K562 (cell line): ENCODE results near the gene TBC1D12. TPM values are rescaled to one million over a fixed set of nuclear protein-coding genes. Genes with fewer than 3 reads are reported as not detected.

ENCODE experiments used
- ATAC-seq: fragments of 200-7000 bp; cut with Tn5 transposase; 3 replicates; pipeline ENCODE4 v1.9.1; 2020; ENCODE audit warnings: moderate library complexity
- BruUV-seq: library from RNA; stranded (reverse); fragments of 400-500 nt; replicated peaks from 2 replicates; lab custom pipeline; 2021; lab: Mats Ljungman, UMichigan
- CTCF ChIA-PET: fragments of 300-600 bp; formaldehyde crosslinking; extraction: SDS; loops from one replicate; lab custom pipeline; 2021; ENCODE audit warnings: low intra/inter-chr PET ratio; lab: Yijun Ruan, JAX
- POLR2A ChIA-PET: fragments of 300-600, 350-650 bp; sonication (Branson Sonifier 250); formaldehyde crosslinking; extraction: SDS; loops from one replicate; lab custom pipeline; 2021; ENCODE audit warnings: antibody characterized with exemption, inconsistent platforms; lab: Yijun Ruan, JAX
- DNase-seq, 4 experiments: peaks; one replicate each; pipeline versions ENCODE4 v3.0.0 to v3.0.0-alpha.2; 2011 to 2018; ENCODE audit warnings: low spot score in 3 of 4, mixed read lengths in 3 of 4; ENCODE audit errors: extremely low read depth in 1 of 4
- FAIRE-seq: peaks from 2 replicates; lab custom pipeline; 2011; peaks lifted over from hg19 to GRCh38; lab: Jason Lieb, UNC
- H2AFZ ChIP-seq: 2 replicates; pipeline ENCODE4 v1.6.0; 2011; ENCODE audit warnings: low read depth, low read length, control low read depth, inconsistent platforms
- H3K27ac ChIP-seq: fragments of 200-600 bp; 3 replicates; pipeline ENCODE4 v1.8.0; 2011; ENCODE audit warnings: low read depth, mild to moderate bottlenecking, control low read depth, inconsistent platforms, low read length, moderate library complexity, mixed read lengths; ENCODE audit errors: extremely low read depth
- H3K27me3 ChIP-seq, 2 experiments: fragments of 300-600 bp in 1 of 2; 2 replicates in 1 of 2; 3 replicates in 1 of 2; pipeline versions ENCODE4 v1.6.0 to v1.8.0; 2011; ENCODE audit warnings: inconsistent platforms in 2 of 2, low read length in 2 of 2, mild to moderate bottlenecking in 1 of 2, mixed read lengths in 1 of 2, moderate library complexity in 1 of 2; ENCODE audit not compliant: control insufficient read depth in 2 of 2, insufficient read depth in 2 of 2
- H3K36me3 ChIP-seq: fragments of 300-600 bp; 3 replicates; pipeline ENCODE4 v1.8.0; 2011; ENCODE audit warnings: mild to moderate bottlenecking, low read length, inconsistent platforms; ENCODE audit not compliant: control insufficient read depth, insufficient read depth
- H3K4me1 ChIP-seq, 2 experiments: fragments of 200-600 bp in 1 of 2; replicated peaks in 1 of 2; 2 replicates in 1 of 2; 3 replicates in 1 of 2; pipeline versions ENCODE4 v1.5.1 to v1.8.0; 2011; ENCODE audit warnings: inconsistent platforms in 2 of 2, low read length in 2 of 2, mild to moderate bottlenecking in 1 of 2, mixed read lengths in 1 of 2, moderate library complexity in 1 of 2; ENCODE audit not compliant: control insufficient read depth in 2 of 2, insufficient read depth in 2 of 2
- H3K4me2 ChIP-seq: 2 replicates; pipeline ENCODE4 v1.6.1; 2011; ENCODE audit warnings: low read length, control low read depth, inconsistent platforms, mixed read lengths; ENCODE audit not compliant: insufficient read depth
- H3K4me3 ChIP-seq: fragments of 200-600 bp; sonication (generic), shearing (Covaris generic); 2 replicates; pipeline ENCODE4 v1.5.1; 2016; ENCODE audit warnings: control low read depth, inconsistent platforms
- H3K79me2 ChIP-seq: fragments of 200-600 bp; 3 replicates; pipeline ENCODE4 v1.8.0; 2011; ENCODE audit warnings: low read length, inconsistent platforms; ENCODE audit not compliant: control insufficient read depth, insufficient read depth
- H3K9ac ChIP-seq, 2 experiments: 2 replicates each; pipeline versions ENCODE4 v1.6.0 to v1.6.1; 2011; ENCODE audit warnings: low read depth in 2 of 2, low read length in 2 of 2, control low read depth in 1 of 2, inconsistent platforms in 1 of 2, mild to moderate bottlenecking in 1 of 2, mixed read lengths in 1 of 2; ENCODE audit not compliant: insufficient read depth in 1 of 2
- H3K9me1 ChIP-seq: one replicate; pipeline ENCODE4 v1.6.0; 2011; ENCODE audit warnings: inconsistent platforms, mild to moderate bottlenecking, low read length, moderate library complexity; ENCODE audit not compliant: control insufficient read depth, insufficient read depth
- H3K9me3 ChIP-seq: replicated peaks from 2 replicates; pipeline ENCODE4 v1.5.1; 2011; ENCODE audit warnings: low read depth, low read length, inconsistent platforms; ENCODE audit not compliant: control insufficient read depth, insufficient read depth
- H4K20me1 ChIP-seq: replicated peaks from 2 replicates; pipeline ENCODE4 v1.6.1; 2011; ENCODE audit warnings: low read length, inconsistent platforms, mixed read lengths; ENCODE audit not compliant: control insufficient read depth, insufficient read depth
- ADNP ChIP-seq: fragments of 200-800 bp; sonication (Bioruptor generic); IDR thresholded peaks from 2 replicates; pipeline ENCODE4 v1.6.1; 2016; ENCODE audit warnings: missing genetic modification characterization, missing compliant biosample characterization
- BDP1 ChIP-seq: IDR thresholded peaks from 3 replicates; pipeline ENCODE4 v1.6.1; 2011; ENCODE audit not compliant: insufficient read length, insufficient read depth
- C11orf30 ChIP-seq: fragments of 450-650 bp; IDR thresholded peaks from 2 replicates; pipeline ENCODE4 v1.6.1; 2016; ENCODE audit warnings: low read depth, mild to moderate bottlenecking
- FOSL1 ChIP-seq: fragments of 200-800 bp; sonication (Bioruptor generic); conservative IDR thresholded peaks from 2 replicates; pipeline ENCODE4 v1.6.1; 2016; ENCODE audit warnings: missing genetic modification characterization, missing compliant biosample characterization
- KDM4B ChIP-seq, 2 experiments: fragments of 450-650 bp in 1 of 2; sonication (generic) in 1 of 2; IDR thresholded peaks; 2 replicates each; pipeline ENCODE4 v1.6.1; 2016 to 2017; ENCODE audit warnings: borderline replicate concordance in 2 of 2, antibody characterized with exemption in 1 of 2, low read depth in 1 of 2, mild to moderate bottlenecking in 1 of 2
- L3MBTL2 ChIP-seq: fragments of 450-650 bp; IDR thresholded peaks from 2 replicates; pipeline ENCODE4 v1.6.1; 2016; ENCODE audit warnings: mild to moderate bottlenecking, moderate library complexity
- MEIS2 ChIP-seq: fragments of 450-650 bp; IDR thresholded peaks from 2 replicates; pipeline ENCODE4 v1.6.1; 2014; ENCODE audit warnings: mild to moderate bottlenecking; ENCODE audit not compliant: partially characterized antibody
- NFIC ChIP-seq: fragments of 450-650 bp; IDR thresholded peaks from 2 replicates; pipeline ENCODE4 v1.6.1; 2017; ENCODE audit warnings: mild to moderate bottlenecking, inconsistent platforms
- NFRKB ChIP-seq: fragments of 450-650 bp; IDR thresholded peaks from 2 replicates; pipeline ENCODE4 v1.6.1; 2016; ENCODE audit warnings: low read depth
- NFYB ChIP-seq: IDR thresholded peaks from 2 replicates; pipeline ENCODE4 v1.6.1; 2011; ENCODE audit warnings: mild to moderate bottlenecking, moderate library complexity; ENCODE audit not compliant: insufficient read length; ENCODE audit errors: extremely low read depth
- SRSF1 ChIP-seq: fragments of 200-400 bp; formaldehyde crosslinking; IDR thresholded peaks from 2 replicates; pipeline ENCODE4 v1.6.1; 2017; ENCODE audit warnings: mild to moderate bottlenecking, low read depth, low read length, moderate library complexity
- SRSF3 ChIP-seq: fragments of 200-400 bp; formaldehyde crosslinking; IDR thresholded peaks from 2 replicates; pipeline ENCODE4 v1.6.1; 2016; ENCODE audit warnings: mild to moderate bottlenecking, low read length, moderate library complexity; ENCODE audit not compliant: insufficient read depth
- ZFP30 ChIP-seq: fragments of 250-450 bp; sonication (Bioruptor Pico); IDR thresholded peaks from 2 replicates; pipeline ENCODE4 v1.8.0; 2022; ENCODE audit warnings: moderate library complexity, mild to moderate bottlenecking, inconsistent platforms, borderline replicate concordance
- ZNF316 ChIP-seq: fragments of 450-650 bp; IDR thresholded peaks from 2 replicates; pipeline ENCODE4 v1.6.1; 2016
- ZNF551 ChIP-seq: fragments of 250-450 bp; sonication (Bioruptor Pico); IDR thresholded peaks from 2 replicates; pipeline ENCODE4 v1.5.0; 2021; ENCODE audit warnings: mild to moderate bottlenecking, moderate library complexity
- WGBS: fragments of 100-300 bp; shearing (Covaris generic); methylation state at CpG from one replicate; pipeline ENCODE4 v1.1.6; 2016; ENCODE audit warnings: low coverage, mixed read lengths; ENCODE audit not compliant: insufficient coverage; ENCODE audit errors: missing lambda C conversion rate; 5-methylcytosine and 5-hydroxymethylcytosine counted together
- in situ Hi-C: fragments of 300-500 bp; cut with MboI; formaldehyde crosslinking; loops from 4 replicates; pipeline ENCODE4 v1.15.0; 2018; ENCODE audit warnings: inconsistent platforms, mixed read lengths
- intact Hi-C: fragments of 100-400 bp; cut with micrococcal nuclease; formaldehyde crosslinking; loops from 2 replicates; pipeline ENCODE4 v1.14.2; 2022
- polyA plus RNA-seq, 8 experiments: library from polyadenylated mRNA; depleted of rRNA in 4 of 8; stranded (reverse) in 5 of 8; unstranded in 3 of 8; fragments of >200 nt; fragmentation: Nextera tagmentation in 2 of 8; fragmentation: Illumina TruSeq in 1 of 8; extraction: Ambion mirVana in 2 of 8; extraction: Trizol in 1 of 8; gene quantifications; 2 replicates each; pipeline versions ENCODE4 v1.2.1 to v1.2.3, GENCODE V29; 2011 to 2014; ENCODE audit warnings: inconsistent platforms in 1 of 8, missing spikeins in 1 of 8
- total RNA-seq, 7 experiments: library from RNA; depleted of rRNA in 6 of 7; stranded (reverse); fragments of >200 nt in 6 of 7; fragmentation: Illumina TruSeq in 2 of 7; extraction: Trizol in 2 of 7; gene quantifications; 2 replicates each; pipeline versions ENCODE4 v1.2.1 to v1.2.3, GENCODE V29; 2011 to 2021; ENCODE audit warnings: low replicate concordance in 1 of 7
- TF ChIP-seq, protein P1 (sequence below): fragments of 250-450 bp; sonication (Bioruptor Pico); IDR thresholded peaks from 2 replicates; pipeline ENCODE4 v1.9.0; 2021; ENCODE audit warnings: mild to moderate bottlenecking

TBC1D12 gene
- total and polyA plus RNA-seq, 9 of the 15 experiments (the other 6 are each of a cell fraction or from before 2014, with no cell fraction given), result 2.1 to 6.7 (median 3.9) TPM

DNA sequence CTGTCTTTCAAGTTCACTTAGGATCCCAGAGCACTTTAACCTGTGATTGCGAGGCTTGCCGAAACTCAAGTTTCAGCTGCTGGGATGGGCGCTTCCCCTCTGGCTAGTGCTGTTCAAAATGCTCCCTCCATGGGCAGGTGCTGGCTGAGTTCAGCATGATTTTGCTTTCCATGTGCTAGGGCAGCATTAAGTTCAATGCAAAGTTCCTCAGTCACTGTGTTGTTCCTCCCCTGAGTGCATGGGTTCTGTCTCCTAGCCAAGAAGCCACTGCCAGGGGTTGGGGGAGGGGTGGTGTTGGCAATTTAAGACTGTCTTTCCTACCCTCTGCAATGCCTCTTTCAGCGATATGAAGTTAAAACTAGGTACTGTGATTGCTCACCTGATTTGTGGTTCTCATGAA, 86.8 kb downstream of the TBC1D12 start:
- intact Hi-C loops (no loop called here), in situ Hi-C loops (no loop called here)
- no peak for DNase-seq
- ChIA-PET CTCF (no interaction called here), POLR2A (no interaction called here)
- 86% methylated on average over 4 of the region's 4 CpGs for WGBS
- Histone ChIP-seq H3K36me3 (no peaks in the 10 kb centered on the region), H3K79me2 (no peaks in the 10 kb centered on the region), H2AFZ (no peak overlapping the region), H3K27ac (no peak overlapping the region), H3K27me3 (no peaks in the 10 kb centered on the region), H3K4me3 (no peak overlapping the region), H4K20me1 (no peaks in the 10 kb centered on the region), H3K4me2 (no peak overlapping the region), H3K9ac (no peak overlapping the region), H3K4me1 (no peaks in the 10 kb centered on the region; a peak in 2 of 5 replicates), H3K9me1 (no peaks in the 10 kb centered on the region), H3K9me3 (no peaks in the 10 kb centered on the region)
- FAIRE-seq, result no peak
- BruUV-seq, result no TSS peak
- TF ChIP-seq SRSF1 (no peak), KDM4B (IDR thresholded peaks at IDR 0.05; ENCODE audit: borderline replicate concordance in 2 of 2, low read depth in 1 of 2) (no peak), SRSF3 (no peak), ZNF316 (no peak)
- no peak for ATAC-seq

DNA sequence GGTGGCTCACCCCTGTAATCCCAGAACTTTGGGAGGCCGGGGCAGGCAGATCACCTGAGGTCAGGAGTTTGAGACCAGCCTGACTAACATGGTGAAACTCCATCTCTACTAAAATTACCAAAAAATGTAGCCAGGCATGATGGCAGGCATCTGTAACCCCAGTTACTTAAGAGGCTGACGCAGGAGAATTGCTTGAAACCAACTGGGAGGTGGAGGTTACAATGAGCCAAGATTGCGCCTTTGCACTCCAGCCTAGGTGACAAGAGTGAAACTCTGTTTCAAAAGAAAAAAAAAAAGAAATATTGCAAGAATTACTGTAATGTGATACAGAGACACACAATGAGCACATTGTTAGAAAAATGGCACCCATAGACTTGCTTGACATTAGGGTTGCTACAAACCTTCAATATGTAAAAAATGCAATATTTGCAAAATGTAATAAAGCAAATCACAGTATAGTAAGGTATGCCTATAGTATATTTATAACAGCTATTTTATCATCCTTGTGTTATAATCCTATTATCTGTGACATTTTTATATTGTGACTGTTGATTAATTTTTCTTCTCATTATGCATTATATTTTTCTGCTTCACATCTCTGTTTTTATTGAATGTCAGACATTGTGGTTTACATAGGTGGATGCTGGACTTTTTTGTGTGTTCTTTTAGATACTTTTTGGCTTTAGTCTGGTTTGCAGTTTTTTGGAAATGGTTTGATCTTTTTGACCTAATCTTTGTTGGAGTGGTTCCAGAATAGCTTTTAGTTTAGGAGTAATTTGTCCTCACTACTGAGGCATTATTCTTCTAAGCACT, 87.8 kb downstream of the TBC1D12 start:
- WGBS, result 96% methylated on average over 3 of the region's 3 CpGs
- Histone ChIP-seq H3K9me1 (no peaks in the 10 kb centered on the region), H3K79me2 (no peaks in the 10 kb centered on the region), H3K36me3 (no peaks in the 10 kb centered on the region), H2AFZ (no peak overlapping the region), H3K4me3 (no peak overlapping the region), H4K20me1 (no peaks in the 10 kb centered on the region), H3K4me2 (no peak overlapping the region), H3K9me3 (no peaks in the 10 kb centered on the region), H3K27me3 (no peaks in the 10 kb centered on the region), H3K27ac (no peak overlapping the region), H3K4me1 (no peaks in the 10 kb centered on the region; a peak in 2 of 5 replicates), H3K9ac (no peak overlapping the region)
- FAIRE-seq, result no peak
- in situ Hi-C loops, result no loop called here
- TF ChIP-seq ZNF551 (no peak), MEIS2 (no peak), ZNF316 (peak; percentile 64), FOSL1 (tag) (no peak), L3MBTL2 (no peak), ADNP (no peak), NFRKB (no peak), NFIC (peak; percentile 46; the same call in 1 of the 2 replicates), C11orf30 (peak; percentile 49; the same call in 1 of the 2 replicates), NFYB (no peak), ZFP30 (CRISPR knock-in tag) (no peak), BDP1 (no peak)
- TF ChIP-seq, protein P1, sequence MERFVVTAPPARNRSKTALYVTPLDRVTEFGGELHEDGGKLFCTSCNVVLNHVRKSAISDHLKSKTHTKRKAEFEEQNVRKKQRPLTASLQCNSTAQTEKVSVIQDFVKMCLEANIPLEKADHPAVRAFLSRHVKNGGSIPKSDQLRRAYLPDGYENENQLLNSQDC (CRISPR knock-in tag), result no peak
- no peak for ATAC-seq
- ChIA-PET CTCF (interaction anchor here (0.6 kb wide), 1 partner anchor 251 kb away, joined by 4 read pairs; no protein-coding TSS in a partner anchor), POLR2A (no interaction called here)
- BruUV-seq, result no TSS peak
- DNase-seq, result no peak
- intact Hi-C loops, result no loop called here
